ENCODE measurements around the gene TBCEL. TPM values are rescaled to one million over a fixed set of nuclear protein-coding genes. Genes with fewer than 3 reads are reported as not detected.

TBCEL gene
- total RNA-seq, 2 donors from 2014 or later: 7.5 to 10.1 TPM

GRCh38 chr11:121106812-121107211 is 82.9 kb downstream of the TBCEL start:
- intact Hi-C loops (cut with DNase I): no loop called here
- Histone ChIP-seq H3K36me3 (no peaks in the 10 kb centered on the region), H3K27me3 (no peaks in the 10 kb centered on the region), H3K27ac (no peak overlapping the region), H3K4me1 (no peaks in the 10 kb centered on the region), H3K4me3 (no peak overlapping the region), H3K9me3 (no peaks in the 10 kb centered on the region), H3K9ac (ENCODE audit: low read depth in 2 of 2, low read length in 2 of 2) (no peak overlapping the region)
- no peak for TF ChIP-seq CTCF (IDR thresholded peaks at IDR 0.05)
- DNase-seq: no peak

- Histone ChIP-seq H3K4me3 (no peak overlapping the region), H3K4me1 (no peaks in the 10 kb centered on the region), H3K9ac (ENCODE audit: low read depth in 2 of 2, low read length in 2 of 2) (no peak overlapping the region), H3K27ac (no peak overlapping the region), H3K9me3 (no peaks in the 10 kb centered on the region), H3K36me3 (no peaks in the 10 kb centered on the region), H3K27me3 (no peaks in the 10 kb centered on the region)
- no peak for DNase-seq
- no peak for TF ChIP-seq CTCF (IDR thresholded peaks at IDR 0.05)
- intact Hi-C loops (cut with DNase I): no loop called here
These were observed 84.5 kb downstream of the TBCEL start for GRCh38 chr11:121108413-121108812.

DNA sequence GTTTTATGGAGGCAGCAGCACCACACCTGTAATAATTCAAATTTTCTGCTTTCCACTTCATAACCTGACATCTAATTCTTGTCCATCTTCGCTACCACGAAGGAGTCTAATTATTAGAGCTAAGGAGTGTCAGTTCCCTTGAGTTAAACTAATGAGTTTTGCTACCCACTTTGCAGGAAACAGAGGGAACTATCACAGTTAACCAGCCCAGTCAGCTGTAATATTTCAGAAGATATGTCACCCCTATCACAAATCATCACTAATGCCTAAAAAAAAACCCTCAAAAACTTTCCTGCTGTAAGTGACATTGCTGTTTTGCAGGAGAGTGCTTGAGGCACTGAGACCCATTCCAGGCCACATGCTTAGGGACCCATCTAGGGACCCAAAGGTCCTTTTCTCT is 85.6 kb downstream of the TBCEL start:
- Histone ChIP-seq H3K9me3 (no peaks in the 10 kb centered on the region), H3K27me3 (no peaks in the 10 kb centered on the region), H3K27ac (no peak overlapping the region), H3K36me3 (no peaks in the 10 kb centered on the region), H3K9ac (ENCODE audit: low read depth in 2 of 2, low read length in 2 of 2) (no peak overlapping the region), H3K4me1 (no peaks in the 10 kb centered on the region), H3K4me3 (no peak overlapping the region)
- intact Hi-C loops (cut with DNase I): no loop called here
- no peak for TF ChIP-seq CTCF (IDR thresholded peaks at IDR 0.05)
- no peak for DNase-seq

DNA sequence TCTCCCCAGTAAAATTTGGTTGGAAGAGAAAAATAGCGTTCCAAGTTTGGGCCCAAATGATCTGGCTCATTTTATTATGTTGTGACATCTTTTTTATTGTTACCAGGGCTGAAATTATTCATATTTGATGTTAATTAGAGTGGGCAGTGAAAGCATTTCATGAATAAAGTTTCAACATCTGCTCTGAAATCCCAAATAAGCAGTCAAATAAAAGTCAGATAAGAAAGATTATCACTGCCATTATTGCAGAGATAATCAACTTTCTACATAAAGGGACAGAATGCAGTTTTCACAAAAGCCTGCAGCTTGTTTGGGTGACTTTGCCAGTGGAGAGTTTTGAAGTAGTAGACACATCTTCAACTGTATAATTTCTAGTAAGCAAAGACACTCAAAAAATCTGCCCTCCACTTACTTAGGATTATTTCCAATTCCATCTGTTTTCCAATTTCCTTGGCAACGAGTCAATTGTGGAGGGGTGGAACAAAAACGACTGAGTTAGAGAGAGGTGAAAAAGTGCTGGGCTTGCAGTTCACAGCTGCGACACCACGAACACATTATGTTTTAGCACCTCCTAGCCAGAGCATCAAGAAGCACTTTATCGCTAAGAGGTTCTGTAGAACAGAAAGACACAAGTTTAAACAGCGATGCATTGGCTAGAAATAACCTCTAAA is 86.1 kb downstream of the TBCEL start:
- no peak for TF ChIP-seq CTCF (IDR thresholded peaks at IDR 0.05)
- DNase-seq: no peak
- no peaks in the 10 kb centered on the region for H3K9me3 ChIP-seq
- H3K9ac ChIP-seq (ENCODE audit: low read depth in 2 of 2, low read length in 2 of 2): no peak overlapping the region
- intact Hi-C loops (cut with DNase I): no loop called here
- no peaks in the 10 kb centered on the region for H3K4me1 ChIP-seq
- H3K27ac ChIP-seq: no peak overlapping the region
- H3K36me3 ChIP-seq: no peaks in the 10 kb centered on the region
- no peak overlapping the region for H3K4me3 ChIP-seq
- H3K27me3 ChIP-seq: no peaks in the 10 kb centered on the region

GRCh38 chr11:121110871-121111724 is 87.2 kb downstream of the TBCEL start:
- no peaks in the 10 kb centered on the region for H3K27me3 ChIP-seq
- H3K4me3 ChIP-seq: no peak overlapping the region
- H3K36me3 ChIP-seq: no peaks in the 10 kb centered on the region
- no peak overlapping the region for H3K27ac ChIP-seq
- no peaks in the 10 kb centered on the region for H3K4me1 ChIP-seq
- no peak for DNase-seq
- no peaks in the 10 kb centered on the region for H3K9me3 ChIP-seq
- intact Hi-C loops (cut with DNase I): no loop called here
- no peak for TF ChIP-seq CTCF (IDR thresholded peaks at IDR 0.05)
- no peak overlapping the region for H3K9ac ChIP-seq (ENCODE audit: low read depth in 2 of 2, low read length in 2 of 2)

All from colonic mucosa (tissue), 4 donors.